H1 (cell line): ENCODE data around the gene C2CD4D. TPM values are rescaled to one million over a fixed set of nuclear protein-coding genes. Genes with fewer than 3 reads are reported as not detected.

Experiments
- CTCF ChIA-PET: fragments of 300-600 bp; sonication (Branson Sonifier 250); formaldehyde crosslinking; loops from one replicate; lab custom pipeline; 2021; ENCODE audit not compliant: partially characterized antibody; lab: Charles Lee
- POLR2A ChIA-PET: fragments of 300-600 bp; sonication (Branson Sonifier 250); formaldehyde crosslinking; loops from one replicate; lab custom pipeline; 2021; ENCODE audit warnings: inconsistent platforms; ENCODE audit not compliant: partially characterized antibody; lab: Charles Lee
- DNase-seq, 2 experiments: peaks; one replicate each; pipeline versions ENCODE4 v3.0.0 to v3.0.0-alpha.2; 2010 to 2022; ENCODE audit warnings: low spot score in 2 of 2, low read depth in 1 of 2, mixed read lengths in 1 of 2
- FAIRE-seq: peaks from 2 replicates; lab custom pipeline; 2011; peaks lifted over from hg19 to GRCh38; lab: Jason Lieb, UNC
- H2AFZ ChIP-seq: 2 replicates; pipeline ENCODE4 v1.8.1; 2012; ENCODE audit warnings: low read length, inconsistent platforms
- H2AK5ac ChIP-seq: 2 replicates; pipeline ENCODE4 v1.6.1; 2013; ENCODE audit warnings: low read depth, low read length
- H2BK120ac ChIP-seq: replicated peaks from 2 replicates; pipeline ENCODE3; 2013; ENCODE audit warnings: low read depth, low read length, inconsistent platforms
- H2BK12ac ChIP-seq: 2 replicates; pipeline ENCODE4 v1.6.1; 2013; ENCODE audit warnings: low read depth, low read length
- H2BK15ac ChIP-seq: 2 replicates; pipeline ENCODE4 v1.6.1; 2013; ENCODE audit warnings: low read length
- H2BK20ac ChIP-seq: 2 replicates; pipeline ENCODE4 v1.6.1; 2013; ENCODE audit warnings: low read length
- H2BK5ac ChIP-seq: 2 replicates; pipeline ENCODE4 v1.6.1; 2013; ENCODE audit warnings: low read depth, low read length
- H3K14ac ChIP-seq: 2 replicates; pipeline ENCODE4 v1.6.1; 2013; ENCODE audit warnings: inconsistent platforms; ENCODE audit not compliant: insufficient read length
- H3K18ac ChIP-seq: 2 replicates; pipeline ENCODE4 v1.6.1; 2013; ENCODE audit warnings: low read length; ENCODE audit errors: extremely low read depth
- H3K23ac ChIP-seq: 2 replicates; pipeline ENCODE4 v1.6.1; 2013; ENCODE audit warnings: inconsistent platforms; ENCODE audit not compliant: insufficient read length
- H3K23me2 ChIP-seq: 2 replicates; pipeline ENCODE4 v1.6.1; 2013; ENCODE audit warnings: low read depth, low read length
- H3K27ac ChIP-seq: 2 replicates; pipeline ENCODE4 v1.6.1; 2011; ENCODE audit warnings: low read depth, low read length, inconsistent platforms
- H3K27me3 ChIP-seq, 4 experiments: replicated peaks in 1 of 4; 1 replicate in 1 of 4; 2 replicates in 3 of 4; pipeline versions ENCODE4 v1.6.1 to v1.8.1; 2011 to 2013; ENCODE audit warnings: low read length in 3 of 4, mild to moderate bottlenecking in 3 of 4, inconsistent platforms in 2 of 4, mixed read lengths in 2 of 4, moderate library complexity in 1 of 4; ENCODE audit not compliant: control insufficient read depth in 3 of 4, insufficient read depth in 3 of 4; ENCODE audit errors: extremely low read depth in 1 of 4
- H3K36me3 ChIP-seq, 4 experiments: 2 replicates each; pipeline versions ENCODE4 v1.6.1 to v1.8.1; 2011 to 2013; ENCODE audit warnings: mild to moderate bottlenecking in 4 of 4, low read length in 3 of 4, moderate library complexity in 2 of 4, control low read depth in 1 of 4, inconsistent platforms in 1 of 4; ENCODE audit not compliant: insufficient read depth in 4 of 4, control insufficient read depth in 2 of 4
- H3K4ac ChIP-seq: replicated peaks from 2 replicates; pipeline ENCODE3; 2013; ENCODE audit warnings: low read length, low read depth, mixed read lengths, inconsistent platforms; ENCODE audit not compliant: insufficient read length
- H3K4me1 ChIP-seq, 4 experiments: replicated peaks in 1 of 4; 1 replicate in 1 of 4; 2 replicates in 3 of 4; pipeline versions ENCODE4 v1.6.1 to v1.8.1; 2011 to 2013; ENCODE audit warnings: low read length in 3 of 4, inconsistent platforms in 2 of 4, mixed read lengths in 1 of 4; ENCODE audit not compliant: insufficient read depth in 4 of 4, control insufficient read depth in 3 of 4
- H3K4me2 ChIP-seq, 2 experiments: 2 replicates each; pipeline versions ENCODE4 v1.6.1 to v1.8.1; 2011 to 2013; ENCODE audit warnings: low read depth in 2 of 2, low read length in 2 of 2, control low read depth in 1 of 2, inconsistent platforms in 1 of 2, mild to moderate bottlenecking in 1 of 2; ENCODE audit not compliant: insufficient read depth in 1 of 2
- H3K4me3 ChIP-seq, 4 experiments: fragments of 200-600, 300-600 bp in 1 of 4; sonication (generic), shearing (Covaris generic), sonication (Bioruptor Twin) in 1 of 4; 2 replicates each; pipeline versions ENCODE4 v1.5.1 to v1.8.1; 2011 to 2016; ENCODE audit warnings: low read length in 4 of 4, low read depth in 3 of 4, control low read depth in 2 of 4, inconsistent platforms in 2 of 4, mild to moderate bottlenecking in 2 of 4, mixed read lengths in 1 of 4, moderate library complexity in 1 of 4; ENCODE audit not compliant: insufficient read depth in 2 of 4; ENCODE audit errors: extremely low read depth in 1 of 4
- H3K56ac ChIP-seq: replicated peaks from 2 replicates; pipeline ENCODE3; 2013; ENCODE audit warnings: low read depth, mild to moderate bottlenecking, mixed read lengths, low read length, inconsistent platforms; ENCODE audit not compliant: insufficient read length
- H3K79me1 ChIP-seq: 2 replicates; pipeline ENCODE4 v1.6.1; 2013; ENCODE audit warnings: low read depth, low read length, control low read depth
- H3K79me2 ChIP-seq, 2 experiments: 2 replicates each; pipeline versions ENCODE4 v1.6.1 to v1.8.1; 2012 to 2013; ENCODE audit warnings: low read length in 2 of 2, mild to moderate bottlenecking in 2 of 2, inconsistent platforms in 1 of 2; ENCODE audit not compliant: insufficient read depth in 2 of 2, control insufficient read depth in 1 of 2
- H3K9ac ChIP-seq, 4 experiments: replicated peaks in 1 of 4; 1 replicate in 1 of 4; 2 replicates in 3 of 4; pipeline versions ENCODE4 v1.6.1 to v1.8.1; 2011 to 2013; ENCODE audit warnings: low read depth in 3 of 4, low read length in 3 of 4, control low read depth in 2 of 4, mild to moderate bottlenecking in 2 of 4, moderate library complexity in 2 of 4, inconsistent platforms in 1 of 4; ENCODE audit errors: extremely low read depth in 1 of 4
- H3K9me3 ChIP-seq, 2 experiments: 2 replicates each; pipeline versions ENCODE4 v1.6.1 to v1.8.1; 2012 to 2013; ENCODE audit warnings: mild to moderate bottlenecking in 2 of 2, moderate library complexity in 2 of 2, control low read depth in 1 of 2, inconsistent platforms in 1 of 2, low read depth in 1 of 2, low read length in 1 of 2, mixed read lengths in 1 of 2; ENCODE audit not compliant: insufficient read depth in 2 of 2
- H4K20me1 ChIP-seq, 2 experiments: replicated peaks in 1 of 2; 2 replicates each; pipeline versions ENCODE3 to v1.8.1; 2011 to 2013; ENCODE audit warnings: inconsistent platforms in 2 of 2, low read length in 2 of 2, mild to moderate bottlenecking in 1 of 2; ENCODE audit not compliant: insufficient read depth in 2 of 2, control insufficient read depth in 1 of 2
- H4K5ac ChIP-seq: 2 replicates; pipeline ENCODE4 v1.6.1; 2013; ENCODE audit warnings: low read length, low read depth, mixed read lengths, inconsistent platforms; ENCODE audit not compliant: insufficient read length
- H4K8ac ChIP-seq: 2 replicates; pipeline ENCODE4 v1.8.0; 2013; ENCODE audit warnings: mild to moderate bottlenecking, moderate library complexity, low read length, inconsistent platforms; ENCODE audit not compliant: insufficient read depth; ENCODE audit errors: extremely low read depth
- H4K91ac ChIP-seq: replicated peaks from 2 replicates; pipeline ENCODE3; 2013; ENCODE audit warnings: low read length, mixed read lengths, inconsistent platforms; ENCODE audit not compliant: insufficient read length
- BCL11A ChIP-seq, 2 experiments: IDR thresholded peaks; one replicate each; pipeline ENCODE4 v1.6.1; 2011; ENCODE audit warnings: low read depth in 2 of 2, low read length in 2 of 2, mild to moderate bottlenecking in 2 of 2
- CBX8 ChIP-seq: fragments of 300-800, 300-1000 bp; sonication (generic); IDR thresholded peaks from 2 replicates; pipeline ENCODE4 v1.7.1; 2016; ENCODE audit warnings: low read depth, low read length, borderline replicate concordance
- CHD1 ChIP-seq: IDR thresholded peaks from 2 replicates; pipeline ENCODE4 v1.6.1; 2012; ENCODE audit warnings: low read depth, low read length, improper control_type of control experiment
- SIN3A ChIP-seq, 2 experiments: IDR thresholded peaks in 1 of 2; conservative IDR thresholded peaks in 1 of 2; 2 replicates each; pipeline ENCODE4 v1.6.1; 2011 to 2012; ENCODE audit warnings: low read length in 2 of 2, improper control_type of control experiment in 1 of 2, low read depth in 1 of 2, mild to moderate bottlenecking in 1 of 2
- SIRT6 ChIP-seq: IDR thresholded peaks from one replicate; pipeline ENCODE4 v1.7.1; 2012; ENCODE audit warnings: low read length, inconsistent platforms
- SRF ChIP-seq: IDR thresholded peaks from 2 replicates; pipeline ENCODE4 v1.6.1; 2011; ENCODE audit warnings: mild to moderate bottlenecking, low read depth, low read length, moderate library complexity
- TEAD4 ChIP-seq: IDR thresholded peaks from 2 replicates; pipeline ENCODE4 v1.6.1; 2012; ENCODE audit warnings: low read depth, low read length, inconsistent platforms, mixed read lengths
- polyA plus RNA-seq, 7 experiments: library from polyadenylated mRNA; depleted of rRNA in 3 of 7; stranded (reverse) in 5 of 7; unstranded in 2 of 7; fragments of >200 nt in 5 of 7; fragments of 200-250 nt in 2 of 7; gene quantifications; 1 replicate in 5 of 7; 2 replicates in 1 of 7; 4 replicates in 1 of 7; pipeline versions ENCODE4 v1.2.1 to v1.2.3, GENCODE V29; 2011 to 2013; ENCODE audit warnings: missing spikeins in 2 of 7, mixed read lengths in 2 of 7
- total RNA-seq: library from RNA; stranded (reverse); fragmentation: NEBNext Ultra II Directional; extraction: Animal tissue kit (Norgen Biotek cat#: 25700); gene quantifications from 2 replicates; pipeline ENCODE4 v1.2.1, GENCODE V29; 2021
- TF ChIP-seq, protein P1 (sequence below), 3 experiments: IDR thresholded peaks; 1 replicate in 2 of 3; 2 replicates in 1 of 3; pipeline versions ENCODE4 v1.5.1 to v1.6.1; 2011; ENCODE audit warnings: low read length in 3 of 3, mild to moderate bottlenecking in 3 of 3, inconsistent platforms in 2 of 3, low read depth in 1 of 3, moderate library complexity in 1 of 3; ENCODE audit not compliant: insufficient read depth in 1 of 3; ENCODE audit errors: control extremely low read depth in 1 of 3
- TF ChIP-seq, protein P2 (sequence below): IDR thresholded peaks from 2 replicates; pipeline ENCODE4 v1.6.1; 2012; ENCODE audit warnings: inconsistent platforms

Gene C2CD4D
- total and polyA plus RNA-seq, 2 of the 8 experiments (the other 6 are each of a cell fraction or from before 2014, with no cell fraction given), result 0.41 to 0.71 TPM

DNA sequence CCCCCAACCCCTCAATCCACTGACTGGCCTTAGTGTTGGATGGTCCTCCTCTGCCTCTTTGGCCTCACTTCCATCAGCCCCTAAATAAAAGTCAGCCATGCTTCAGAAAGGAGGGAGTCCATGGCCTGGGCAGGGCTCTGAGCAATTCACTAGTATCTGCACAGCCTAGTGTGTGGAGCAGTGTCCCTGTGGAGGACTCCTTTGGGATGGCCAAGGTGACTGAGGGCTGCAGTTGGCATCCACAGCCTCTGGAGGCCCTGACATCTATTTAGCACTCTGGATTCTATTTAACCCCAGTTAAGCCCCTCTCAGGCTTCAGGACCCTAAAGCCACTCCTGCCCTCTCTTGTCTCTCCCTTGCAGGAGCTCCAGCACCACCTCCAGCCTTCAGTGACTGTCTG is 10.3 kb upstream of the C2CD4D start:
- Histone ChIP-seq H3K23me2 (0 out of 2 replicates have a peak, but pooled peaks cover 4% of the 10 kb centered on the region), H3K36me3 (no peaks in the 10 kb centered on the region), H3K23ac (no peak overlapping the region), H3K4me2 (no peak overlapping the region), H3K79me2 (no peaks in the 10 kb centered on the region), H3K4me1 (peaks cover 6 to 11% (median 7%) of the 10 kb centered on the region in 4 experiments), H3K27me3 (no peaks in the 10 kb centered on the region), H3K14ac (no peak overlapping the region), H3K79me1 (no peaks in the 10 kb centered on the region), H2BK12ac (no peak overlapping the region), H3K18ac (no peak overlapping the region), H3K56ac (no peak overlapping the region), H3K4ac (no peak overlapping the region), H3K27ac (no peak overlapping the region), H2BK20ac (no peak overlapping the region), H2BK15ac (no peak overlapping the region), H2BK120ac (no peak overlapping the region), H3K9me3 (no peaks in the 10 kb centered on the region), H4K8ac (no peak overlapping the region), H2AK5ac (no peak overlapping the region), H2AFZ (no peak overlapping the region), H3K9ac (no peak overlapping the region), H4K5ac (no peak overlapping the region), H4K20me1 (no peaks in the 10 kb centered on the region), H2BK5ac (no peak overlapping the region), H3K4me3 (no peak overlapping the region), H4K91ac (no peak overlapping the region)
- no peak for DNase-seq
- CTCF ChIA-PET, result interaction anchor here (1.1 kb wide), 1 partner anchor 10 kb away, joined by 3 read pairs; no protein-coding TSS in a partner anchor
- no peak for FAIRE-seq
- POLR2A ChIA-PET, result interaction anchor here (1.3 to 2.7 kb wide), 2 partner anchors 10 kb away, joined by 4 to 14 read pairs; partner anchors contain the start of gene C2CD4D
- TF ChIP-seq CBX8 (no peak), SIRT6 (no peak), BCL11A (IDR thresholded peaks at IDR 0.05; ENCODE audit: low read depth in 2 of 2, low read length in 2 of 2) (no peak), SIN3A (conservative IDR thresholded peaks at IDR 0.05 in 1 of 2, IDR thresholded peaks at IDR 0.05 in 1 of 2; ENCODE audit: low read depth in 1 of 2, low read length in 2 of 2) (no peak), SRF (no peak), CHD1 (no peak), TEAD4 (no peak)
- TF ChIP-seq, protein P1, sequence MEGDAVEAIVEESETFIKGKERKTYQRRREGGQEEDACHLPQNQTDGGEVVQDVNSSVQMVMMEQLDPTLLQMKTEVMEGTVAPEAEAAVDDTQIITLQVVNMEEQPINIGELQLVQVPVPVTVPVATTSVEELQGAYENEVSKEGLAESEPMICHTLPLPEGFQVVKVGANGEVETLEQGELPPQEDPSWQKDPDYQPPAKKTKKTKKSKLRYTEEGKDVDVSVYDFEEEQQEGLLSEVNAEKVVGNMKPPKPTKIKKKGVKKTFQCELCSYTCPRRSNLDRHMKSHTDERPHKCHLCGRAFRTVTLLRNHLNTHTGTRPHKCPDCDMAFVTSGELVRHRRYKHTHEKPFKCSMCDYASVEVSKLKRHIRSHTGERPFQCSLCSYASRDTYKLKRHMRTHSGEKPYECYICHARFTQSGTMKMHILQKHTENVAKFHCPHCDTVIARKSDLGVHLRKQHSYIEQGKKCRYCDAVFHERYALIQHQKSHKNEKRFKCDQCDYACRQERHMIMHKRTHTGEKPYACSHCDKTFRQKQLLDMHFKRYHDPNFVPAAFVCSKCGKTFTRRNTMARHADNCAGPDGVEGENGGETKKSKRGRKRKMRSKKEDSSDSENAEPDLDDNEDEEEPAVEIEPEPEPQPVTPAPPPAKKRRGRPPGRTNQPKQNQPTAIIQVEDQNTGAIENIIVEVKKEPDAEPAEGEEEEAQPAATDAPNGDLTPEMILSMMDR (IDR thresholded peaks at IDR 0.05; ENCODE audit: control extremely low read depth in 1 of 3, insufficient read depth in 1 of 3, low read depth in 1 of 3, low read length in 3 of 3), result no peak
- TF ChIP-seq, protein P2, sequence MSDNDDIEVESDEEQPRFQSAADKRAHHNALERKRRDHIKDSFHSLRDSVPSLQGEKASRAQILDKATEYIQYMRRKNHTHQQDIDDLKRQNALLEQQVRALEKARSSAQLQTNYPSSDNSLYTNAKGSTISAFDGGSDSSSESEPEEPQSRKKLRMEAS, result no peak
